Activated B cell treated with CpG ODN at 0.5 μM for 24 hours (primary cell): ENCODE measurements around the gene SLC16A10. TPM values are rescaled to one million over a fixed set of nuclear protein-coding genes. Genes with fewer than 3 reads are reported as not detected.
"Not testable (repeated sequence)": the region's sequence is repeated elsewhere in the genome, so short reads cannot be mapped to it uniquely, and the experiment has no call there.

Source experiments
- ATAC-seq: fragments of 200-7000 bp; cut with Tn5 transposase; one replicate; pipeline ENCODE4 v1.10.0; 2021; ENCODE audit warnings: low read depth, mild to moderate bottlenecking, moderate library complexity
- CTCF ChIA-PET: fragments of 350-600 bp; sonication (Branson Sonifier 250); formaldehyde crosslinking; loops from one replicate; lab custom pipeline; 2021; ENCODE audit warnings: antibody characterized with exemption; lab: Charles Lee
- POLR2A ChIA-PET: fragments of 350-600 bp; sonication (Branson Sonifier 250); formaldehyde crosslinking; loops from one replicate; lab custom pipeline; 2021; ENCODE audit warnings: antibody characterized with exemption; lab: Charles Lee
- DNase-seq: peaks from one replicate; pipeline ENCODE4 v3.0.0; 2022
- H3K27ac Mint-ChIP-seq: one replicate; pipeline ENCODE4 v1.8.0; 2020; ENCODE audit warnings: mixed read lengths
- H3K27me3 Mint-ChIP-seq: one replicate; pipeline ENCODE4 v1.8.0; 2021; ENCODE audit warnings: mixed read lengths
- H3K36me3 Mint-ChIP-seq: one replicate; pipeline ENCODE4 v1.8.0; 2021; ENCODE audit warnings: low read depth, mixed read lengths
- H3K4me1 Mint-ChIP-seq: one replicate; pipeline ENCODE4 v1.8.0; 2021; ENCODE audit warnings: mixed read lengths
- H3K4me3 Mint-ChIP-seq: one replicate; pipeline ENCODE4 v1.8.0; 2020; ENCODE audit warnings: mild to moderate bottlenecking, mixed read lengths
- H3K9me3 Mint-ChIP-seq: one replicate; pipeline ENCODE4 v1.8.0; 2020; ENCODE audit warnings: mixed read lengths
- CTCF ChIP-seq: fragments of 200-600 bp; IDR thresholded peaks from one replicate; pipeline ENCODE4 v1.8.0; 2022; ENCODE audit warnings: antibody characterized with exemption, mild to moderate bottlenecking
- intact Hi-C: fragments of 100-400 bp; cut with micrococcal nuclease; formaldehyde crosslinking; loops from one replicate; pipeline ENCODE4 v1.15.1; 2024
- total RNA-seq: library from RNA; stranded (reverse); gene quantifications from 2 replicates; pipeline ENCODE4 v1.2.3, GENCODE V29; 2022

The SLC16A10 gene
- total RNA-seq, 1 donor from 2014 or later, result 0.13 TPM

DNA sequence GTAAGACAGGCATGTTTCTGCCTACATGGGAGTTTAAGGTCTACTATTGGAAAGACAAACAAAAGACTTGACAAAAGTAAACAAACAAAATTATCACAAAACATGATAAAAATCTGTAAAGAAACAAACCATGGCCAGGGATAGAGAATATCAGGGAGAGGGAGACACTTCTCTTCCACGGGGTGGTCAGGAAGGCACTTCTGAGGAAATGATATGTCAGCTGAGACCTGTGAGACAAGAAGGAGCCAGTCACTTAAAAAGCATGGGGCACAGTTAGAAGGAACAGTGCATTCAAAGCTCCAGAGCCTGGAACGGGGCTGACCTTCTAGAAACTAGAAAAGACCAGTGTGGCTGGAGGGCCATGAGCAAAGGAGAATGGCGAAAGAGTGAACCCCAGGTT is 35.1 kb upstream of the SLC16A10 start:
- ATAC-seq (no peak), DNase-seq (no peak)
- ChIA-PET CTCF (interaction anchor here (1.4 kb wide), 1 partner anchor 14 kb away, joined by 5 read pairs; no protein-coding TSS in a partner anchor), POLR2A (no interaction called here)
- intact Hi-C loops, result no loop called here
- no peak for TF ChIP-seq CTCF
- Mint-ChIP-seq H3K36me3 (no peaks in the 10 kb centered on the region), H3K4me1 (no peaks in the 10 kb centered on the region), H3K4me3 (no peak overlapping the region), H3K27ac (no peak overlapping the region), H3K9me3 (no peaks in the 10 kb centered on the region), H3K27me3 (no peaks in the 10 kb centered on the region)

- DNase-seq, result no peak
- peak; percentile 21 for ATAC-seq
- no peak overlapping the region for H3K4me3 Mint-ChIP-seq
- CTCF ChIA-PET, result interaction anchor here (0.7 to 2.3 kb wide), 11 partner anchors 10 to 1106 kb away, joined by 3 to 17 read pairs (median 4); no protein-coding TSS in a partner anchor
- intact Hi-C loops, result loop anchor here (1.0 to 5.0 kb wide), 3 partner anchors 153 to 986 kb away; no protein-coding TSS in a partner anchor
- POLR2A ChIA-PET, result no interaction called here
- no peaks in the 10 kb centered on the region for H3K9me3 Mint-ChIP-seq
- H3K27ac Mint-ChIP-seq, result no peak overlapping the region
- no peaks in the 10 kb centered on the region for H3K36me3 Mint-ChIP-seq
- H3K27me3 Mint-ChIP-seq, result peaks cover 4% of the 10 kb centered on the region
- TF ChIP-seq CTCF, result peak; percentile 29
- H3K4me1 Mint-ChIP-seq, result no peaks in the 10 kb centered on the region
These were observed 30.1 kb upstream of the SLC16A10 start for GRCh38 chr6:111057074-111057752.

DNA sequence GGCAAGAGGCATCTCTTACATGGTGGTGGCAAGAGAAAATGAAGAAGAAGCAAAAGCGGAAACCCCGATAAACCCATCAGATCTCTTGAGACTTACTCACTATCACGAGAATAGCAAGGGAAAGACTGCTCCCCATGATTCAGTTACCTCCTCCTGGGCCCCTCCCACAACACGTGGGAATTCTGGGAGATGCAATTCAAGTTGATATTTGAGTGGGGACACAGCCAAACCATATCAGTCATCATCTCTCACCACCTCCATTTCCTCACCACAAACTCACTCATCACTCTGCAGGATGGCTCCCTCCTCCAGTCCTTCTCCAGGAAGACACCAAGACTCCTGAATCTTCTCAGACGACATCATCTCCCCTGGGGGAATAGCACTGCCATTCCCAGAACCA is 25.8 kb upstream of the SLC16A10 start:
- no peaks in the 10 kb centered on the region for H3K36me3 Mint-ChIP-seq
- POLR2A ChIA-PET, result no interaction called here
- no peak for DNase-seq
- no peak for TF ChIP-seq CTCF
- H3K9me3 Mint-ChIP-seq, result peaks cover 12% of the 10 kb centered on the region
- H3K4me1 Mint-ChIP-seq, result no peaks in the 10 kb centered on the region
- peaks cover 12% of the 10 kb centered on the region for H3K27me3 Mint-ChIP-seq
- ATAC-seq, result no peak
- no peak overlapping the region for H3K27ac Mint-ChIP-seq
- intact Hi-C loops, result no loop called here
- CTCF ChIA-PET, result no interaction called here
- no peak overlapping the region for H3K4me3 Mint-ChIP-seq

DNA sequence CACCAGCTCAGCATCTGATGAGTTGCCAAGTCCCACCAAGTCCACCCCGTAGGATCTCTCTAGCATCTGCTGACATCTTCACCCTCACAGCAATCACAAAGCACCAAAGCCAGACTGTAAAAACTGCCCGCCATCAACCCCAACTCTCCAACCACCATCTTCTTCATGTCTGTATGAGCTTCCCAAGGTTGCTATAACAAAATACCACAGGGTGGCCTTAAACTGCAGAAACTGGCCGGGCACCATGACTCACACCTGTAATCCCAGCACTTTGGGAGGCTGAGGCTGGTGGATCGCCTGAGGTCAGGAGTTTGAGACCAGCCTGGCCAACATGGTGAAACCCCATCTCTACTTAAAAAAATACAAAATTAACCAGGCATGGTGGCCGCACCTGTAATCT is 25.3 kb upstream of the SLC16A10 start:
- POLR2A ChIA-PET, CTCF ChIA-PET: not testable (repeated sequence)
- peaks cover 12% of the 10 kb centered on the region for H3K9me3 Mint-ChIP-seq

DNA sequence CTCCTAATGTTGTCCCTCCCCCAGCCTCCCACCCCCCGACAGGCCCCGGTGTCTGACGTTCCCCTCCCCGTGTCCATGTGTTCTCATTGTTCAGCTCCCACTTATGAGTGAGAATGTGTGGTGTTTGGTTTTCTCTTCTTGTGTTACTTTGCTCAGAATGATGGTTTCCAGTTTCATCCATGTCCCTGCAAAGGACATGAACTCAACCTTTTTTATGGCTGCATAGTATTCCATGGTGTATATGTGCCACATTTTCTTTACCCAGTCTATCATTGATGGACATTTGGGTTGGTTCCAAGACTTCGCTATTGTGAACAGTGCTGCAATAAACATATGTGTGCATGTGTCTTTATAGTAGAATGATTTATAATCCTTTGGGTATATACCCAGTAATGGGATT is 24.4 kb upstream of the SLC16A10 start:
- H3K9me3 Mint-ChIP-seq, result peaks cover 12% of the 10 kb centered on the region
- H3K27ac Mint-ChIP-seq, H3K36me3 Mint-ChIP-seq, POLR2A ChIA-PET, H3K4me1 Mint-ChIP-seq, CTCF ChIA-PET, ATAC-seq, DNase-seq, H3K4me3 Mint-ChIP-seq, intact Hi-C loops: not testable (repeated sequence)
- H3K27me3 Mint-ChIP-seq, result peaks cover 14% of the 10 kb centered on the region

More for the DNA sequence above, 25.3 kb upstream of the SLC16A10 start:
- H3K36me3 Mint-ChIP-seq, DNase-seq, H3K27ac Mint-ChIP-seq, intact Hi-C loops, ATAC-seq, H3K4me3 Mint-ChIP-seq, H3K4me1 Mint-ChIP-seq: not testable (repeated sequence)
- peaks cover 13% of the 10 kb centered on the region for H3K27me3 Mint-ChIP-seq

DNA sequence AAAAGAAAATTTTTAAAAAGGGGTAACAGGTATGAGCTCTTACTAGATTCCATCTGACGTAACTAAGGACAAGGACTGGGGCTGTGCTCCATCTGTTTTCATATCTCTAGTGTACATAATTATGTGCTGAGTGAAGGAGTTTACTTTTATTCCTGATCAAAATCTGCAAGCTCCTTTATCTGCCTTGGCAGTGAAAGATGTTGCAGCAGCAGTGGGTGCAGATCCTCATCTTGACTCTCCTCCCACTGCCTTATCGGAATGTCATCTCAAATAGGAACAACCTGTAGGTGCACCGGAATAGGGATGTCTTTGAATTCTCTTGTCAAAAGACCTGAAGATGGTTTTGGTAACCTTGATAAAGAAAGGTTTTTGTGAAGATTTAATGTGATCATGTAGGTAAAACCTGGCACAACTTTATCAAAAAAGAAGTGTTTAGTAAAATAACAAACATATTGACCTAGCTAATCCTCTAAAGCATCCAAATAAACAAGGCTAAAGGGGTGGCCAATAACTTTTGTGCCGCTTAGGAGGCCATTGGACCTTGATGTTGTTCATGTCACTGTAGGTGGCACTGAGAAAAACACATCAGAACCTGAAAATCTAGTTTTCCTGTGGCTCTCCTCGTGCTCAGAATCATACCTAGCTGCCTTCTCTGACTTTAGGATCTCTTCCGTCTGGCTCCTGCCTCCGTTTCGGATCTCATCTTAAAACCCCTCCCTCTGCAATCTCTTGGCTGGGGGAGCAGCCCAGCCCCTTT is 19.0 kb upstream of the SLC16A10 start:
- H3K27me3 Mint-ChIP-seq, result peaks cover 21% of the 10 kb centered on the region
- H3K9me3 Mint-ChIP-seq, result peaks cover 9% of the 10 kb centered on the region
- POLR2A ChIA-PET, result no interaction called here
- DNase-seq, result no peak
- no peak overlapping the region for H3K4me3 Mint-ChIP-seq
- no peak for TF ChIP-seq CTCF
- intact Hi-C loops, result no loop called here
- no peak overlapping the region for H3K27ac Mint-ChIP-seq
- CTCF ChIA-PET, result no interaction called here
- no peaks in the 10 kb centered on the region for H3K36me3 Mint-ChIP-seq
- ATAC-seq, result no peak
- no peaks in the 10 kb centered on the region for H3K4me1 Mint-ChIP-seq
